ENCODE results near the gene LSMEM2.

GRCh38 chr3:50330330-50330729 is 51.4 kb downstream of the LSMEM2 start:
- TF ChIP-seq CTCF (IDR thresholded peaks at IDR 0.05; ENCODE audit: insufficient read depth, low read length, poor library complexity, severe bottlenecking), result no peak
- no peak for TF ChIP-seq EZH2phosphoT487 (conservative IDR thresholded peaks at IDR 0.05; ENCODE audit: low read length)
